Naive thymus-derived CD4-positive, alpha-beta T cell (primary cell): Measurements from ENCODE around the gene ZNF827. TPM values are rescaled to one million over a fixed set of nuclear protein-coding genes. Genes with fewer than 3 reads are reported as not detected.
A peak's percentile ranks its signal among the peaks of the same experiment; 100 is the strongest.

ENCODE experiments used
- ATAC-seq: fragments of 150-1000 bp; cut with Tn5 transposase; 2 replicates; pipeline ENCODE4 v1.10.0; 2021; ENCODE audit warnings: mild to moderate bottlenecking, moderate library complexity
- CTCF ChIA-PET: fragments of 350-600 bp; sonication (Branson Sonifier 250); formaldehyde crosslinking; loops from one replicate; lab custom pipeline; 2021; ENCODE audit warnings: antibody characterized with exemption; lab: Charles Lee
- POLR2A ChIA-PET: fragments of 350-600 bp; sonication (Branson Sonifier 250); formaldehyde crosslinking; loops from one replicate; lab custom pipeline; 2021; ENCODE audit warnings: antibody characterized with exemption, inconsistent platforms; lab: Charles Lee
- DNase-seq, 9 donors: peaks; one replicate each; pipeline versions ENCODE4 v3.0.0 to v3.0.0-alpha.2; 2020 to 2022; ENCODE audit warnings: mixed read lengths in 1 of 9
- H3K27ac ChIP-seq: one replicate; pipeline ENCODE4 v1.7.0; 2013; ENCODE audit warnings: mild to moderate bottlenecking, low read depth, low read length, moderate library complexity
- H3K27me3 ChIP-seq, 2 donors: one replicate each; pipeline ENCODE4 v1.7.0; 2013; ENCODE audit warnings: low read length in 2 of 2, mild to moderate bottlenecking in 2 of 2, moderate library complexity in 2 of 2; ENCODE audit not compliant: control insufficient read depth in 2 of 2, insufficient read depth in 2 of 2
- H3K36me3 ChIP-seq, 3 experiments: 1 replicate in 2 of 3; 2 replicates in 1 of 3; pipeline ENCODE4 v1.7.0; 2013; ENCODE audit warnings: low read length in 3 of 3, mild to moderate bottlenecking in 3 of 3, moderate library complexity in 1 of 3; ENCODE audit not compliant: insufficient read depth in 3 of 3, control insufficient read depth in 2 of 3
- H3K4me1 ChIP-seq, 2 donors: one replicate each; pipeline ENCODE4 v1.7.0; 2013; ENCODE audit warnings: low read length in 2 of 2, mild to moderate bottlenecking in 2 of 2, moderate library complexity in 1 of 2; ENCODE audit not compliant: control insufficient read depth in 2 of 2, insufficient read depth in 2 of 2
- H3K4me3 ChIP-seq: 2 replicates; pipeline ENCODE4 v1.7.0; 2013; ENCODE audit warnings: mild to moderate bottlenecking, low read length
- H3K9me3 ChIP-seq, 3 experiments: 1 replicate in 2 of 3; 2 replicates in 1 of 3; pipeline ENCODE4 v1.7.0; 2013; ENCODE audit warnings: low read length in 3 of 3; ENCODE audit not compliant: control insufficient read depth in 2 of 3
- H3K27ac Mint-ChIP-seq, 9 donors: one replicate each; pipeline ENCODE4 v1.8.0; 2020 to 2022; ENCODE audit warnings: mixed read lengths in 9 of 9, mild to moderate bottlenecking in 8 of 9, moderate library complexity in 5 of 9, inconsistent platforms in 2 of 9
- H3K27me3 Mint-ChIP-seq, 5 donors: one replicate each; pipeline ENCODE4 v1.8.0; 2021 to 2022; ENCODE audit warnings: mixed read lengths in 5 of 5, mild to moderate bottlenecking in 1 of 5
- H3K36me3 Mint-ChIP-seq, 5 donors: one replicate each; pipeline ENCODE4 v1.8.0; 2020 to 2022; ENCODE audit warnings: mixed read lengths in 5 of 5, mild to moderate bottlenecking in 3 of 5, inconsistent platforms in 1 of 5
- H3K4me1 Mint-ChIP-seq, 7 donors: one replicate each; pipeline ENCODE4 v1.8.0; 2020 to 2022; ENCODE audit warnings: mixed read lengths in 7 of 7, mild to moderate bottlenecking in 3 of 7, inconsistent platforms in 1 of 7
- H3K4me3 Mint-ChIP-seq, 10 donors: one replicate each; pipeline ENCODE4 v1.8.0; 2020 to 2022; ENCODE audit warnings: mild to moderate bottlenecking in 10 of 10, mixed read lengths in 10 of 10, moderate library complexity in 6 of 10, inconsistent platforms in 2 of 10
- H3K9me3 Mint-ChIP-seq, 11 donors: one replicate each; pipeline ENCODE4 v1.8.0; 2020 to 2022; ENCODE audit warnings: mixed read lengths in 11 of 11, mild to moderate bottlenecking in 4 of 11, inconsistent platforms in 1 of 11, moderate library complexity in 1 of 11
- intact Hi-C, 2 donors: fragments of 100-400 bp; cut with micrococcal nuclease; formaldehyde crosslinking; loops; one replicate each; pipeline ENCODE4 v1.15.1; 2023
- polyA plus RNA-seq, 2 donors: library from polyadenylated mRNA; unstranded; fragments of 300-500 nt; fragmentation: Illumina TruSeq; gene quantifications; one replicate each; pipeline ENCODE4 v1.2.3, GENCODE V29; 2021
- total RNA-seq, 6 experiments: library from RNA in 5 of 6; stranded (reverse) in 5 of 6; gene quantifications; 1 replicate in 5 of 6; 2 replicates in 1 of 6; pipeline ENCODE4 v1.2.3 and lab custom pipeline; 2021 to 2026

The ZNF827 gene
- total RNA-seq (10 to 100 TPM; 20.6 to 32.2 (median 25.9) TPM), polyA plus RNA-seq (1 to 10 TPM; 2.3 to 5.0 TPM), total RNA-seq (lab: John Stamatoyannopoulos, UW) (18.4 reads per million, percentile 48 among the genes with 10 or more reads in this experiment)

- H3K27me3 Mint-ChIP-seq, result peaks cover 0 to 9% (median 0%) of the 10 kb centered on the region in 5 donors
- peak within 1 kb of the TSS; percentile 92 to 100 (median 96) for H3K4me3 Mint-ChIP-seq
- ChIA-PET POLR2A (interaction anchor here (0.6 to 1.3 kb wide), 4 partner anchors 11 to 319 kb away, joined by 3 to 4 read pairs (median 4); partner anchors contain the start of gene MMAA), CTCF (interaction anchor here (0.7 kb wide), 1 partner anchor 213 kb away, joined by 3 read pairs; no protein-coding TSS in a partner anchor)
- H3K9me3 Mint-ChIP-seq, result peaks cover 0 to 5% (median 0%) of the 10 kb centered on the region in 11 donors
- intact Hi-C loops, result loop anchor here (1.0 to 10.0 kb wide), 15 partner anchors 17 to 1767 kb away; partner anchors contain the start of genes ABCE1 (in 2 of the 2), ANAPC10 (in 2 of the 2), LSM6 (in 2 of the 2) and MMAA (in 2 of the 2)
- peaks cover 0 to 5% (median 0%) of the 10 kb centered on the region in 5 donors for H3K36me3 Mint-ChIP-seq
- peaks cover 20 to 36% (median 32%) of the 10 kb centered on the region in 7 donors for H3K4me1 Mint-ChIP-seq
- peak within 1 kb of the TSS; percentile 92 for H3K4me3 ChIP-seq
- ATAC-seq (peak; percentile 56), DNase-seq (peak; percentile 38 to 82 (median 67))
- peaks cover 0 to 15% (median 0%) of the 10 kb centered on the region in 3 experiments for H3K36me3 ChIP-seq
- peaks cover 0 to 13% of the 10 kb centered on the region in 2 donors for H3K4me1 ChIP-seq
- H3K27me3 ChIP-seq, result no peaks in the 10 kb centered on the region
- H3K27ac ChIP-seq, result peak within 1 kb of the TSS; percentile 73
- peak within 1 kb of the TSS; percentile 91 to 97 (median 94) for H3K27ac Mint-ChIP-seq
- no peaks in the 10 kb centered on the region for H3K9me3 ChIP-seq
Measured at GRCh38 chr4:145938618-145939440, at the start of gene ZNF827. Gene ZNF827, minus strand, starts transcription at chr4:145938823. Its CDS starts 416 bp downstream, at chr4:145938407.

GRCh38 chr4:145984563-145984962, 45.9 kb upstream of the ZNF827 start:
- Histone ChIP-seq H3K27me3 (no peaks in the 10 kb centered on the region), H3K27ac (no peak overlapping the region), H3K4me3 (no peak overlapping the region), H3K36me3 (no peaks in the 10 kb centered on the region), H3K4me1 (no peaks in the 10 kb centered on the region), H3K9me3 (no peaks in the 10 kb centered on the region)
- no peaks in the 10 kb centered on the region for H3K9me3 Mint-ChIP-seq
- H3K27me3 Mint-ChIP-seq, result peaks cover 0 to 18% (median 5%) of the 10 kb centered on the region in 5 donors
- H3K36me3 Mint-ChIP-seq, result no peaks in the 10 kb centered on the region
- no peak overlapping the region for H3K4me3 Mint-ChIP-seq
- H3K4me1 Mint-ChIP-seq, result no peaks in the 10 kb centered on the region
- no peak for ATAC-seq
- ChIA-PET CTCF (no interaction called here), POLR2A (no interaction called here)
- intact Hi-C loops, result no loop called here
- DNase-seq, result no peak
- H3K27ac Mint-ChIP-seq, result no peak overlapping the region

GRCh38 chr4:145982791-145983190, 44.2 kb upstream of the ZNF827 start:
- CTCF ChIA-PET, result no interaction called here
- no peaks in the 10 kb centered on the region for H3K27me3 ChIP-seq
- H3K4me3 Mint-ChIP-seq, result no peak overlapping the region
- POLR2A ChIA-PET, result no interaction called here
- no peaks in the 10 kb centered on the region for H3K4me1 Mint-ChIP-seq
- no peak overlapping the region for H3K4me3 ChIP-seq
- H3K27me3 Mint-ChIP-seq, result peaks cover 0 to 15% (median under 1%) of the 10 kb centered on the region in 5 donors
- no peaks in the 10 kb centered on the region for H3K36me3 Mint-ChIP-seq
- no peaks in the 10 kb centered on the region for H3K9me3 ChIP-seq
- intact Hi-C loops, result no loop called here
- H3K9me3 Mint-ChIP-seq, result no peaks in the 10 kb centered on the region
- DNase-seq (no peak), ATAC-seq (no peak)
- no peak overlapping the region for H3K27ac Mint-ChIP-seq
- no peak overlapping the region for H3K27ac ChIP-seq
- no peaks in the 10 kb centered on the region for H3K4me1 ChIP-seq
- no peaks in the 10 kb centered on the region for H3K36me3 ChIP-seq

- Mint-ChIP-seq H3K27ac (no peak overlapping the region), H3K4me3 (no peak overlapping the region), H3K9me3 (no peaks in the 10 kb centered on the region), H3K36me3 (no peaks in the 10 kb centered on the region), H3K27me3 (peaks cover 0 to 17% (median 7%) of the 10 kb centered on the region in 5 donors), H3K4me1 (no peaks in the 10 kb centered on the region)
- POLR2A ChIA-PET, result no interaction called here
- H3K27ac ChIP-seq, result no peak overlapping the region
- intact Hi-C loops, result no loop called here
- H3K4me3 ChIP-seq, result no peak overlapping the region
- H3K4me1 ChIP-seq, result no peaks in the 10 kb centered on the region
- no peaks in the 10 kb centered on the region for H3K9me3 ChIP-seq
- CTCF ChIA-PET, result no interaction called here
- H3K36me3 ChIP-seq, result no peaks in the 10 kb centered on the region
- no peak for DNase-seq
- ATAC-seq, result no peak
- no peaks in the 10 kb centered on the region for H3K27me3 ChIP-seq
Measured at GRCh38 chr4:145979160-145979559, 40.5 kb upstream of the ZNF827 start.

GRCh38 chr4:145976680-145977079, 38.1 kb upstream of the ZNF827 start:
- ATAC-seq (no peak), DNase-seq (no peak)
- no peaks in the 10 kb centered on the region for H3K4me1 ChIP-seq
- no peak overlapping the region for H3K4me3 ChIP-seq
- Mint-ChIP-seq H3K9me3 (peaks cover 0 to 1% (median 0%) of the 10 kb centered on the region in 11 donors), H3K4me3 (no peak overlapping the region), H3K36me3 (no peaks in the 10 kb centered on the region), H3K27ac (no peak overlapping the region), H3K4me1 (no peaks in the 10 kb centered on the region), H3K27me3 (peaks cover 10 to 23% (median 20%) of the 10 kb centered on the region in 5 donors)
- no peak overlapping the region for H3K27ac ChIP-seq
- no peaks in the 10 kb centered on the region for H3K36me3 ChIP-seq
- no peaks in the 10 kb centered on the region for H3K27me3 ChIP-seq
- intact Hi-C loops, result no loop called here
- ChIA-PET CTCF (no interaction called here), POLR2A (no interaction called here)
- no peaks in the 10 kb centered on the region for H3K9me3 ChIP-seq

- Mint-ChIP-seq H3K27me3 (peaks cover 0 to 14% (median 8%) of the 10 kb centered on the region in 5 donors), H3K9me3 (peaks cover 0 to 9% (median 0%) of the 10 kb centered on the region in 11 donors), H3K4me3 (no peak overlapping the region), H3K36me3 (no peaks in the 10 kb centered on the region), H3K27ac (no peak overlapping the region), H3K4me1 (peaks cover 0 to 4% (median 0%) of the 10 kb centered on the region in 7 donors)
- ATAC-seq (no peak), DNase-seq (no peak)
- Histone ChIP-seq H3K4me1 (no peaks in the 10 kb centered on the region), H3K9me3 (no peaks in the 10 kb centered on the region), H3K27me3 (no peaks in the 10 kb centered on the region), H3K27ac (no peak overlapping the region), H3K36me3 (no peaks in the 10 kb centered on the region), H3K4me3 (no peak overlapping the region)
- ChIA-PET POLR2A (no interaction called here), CTCF (interaction anchor here (1.1 kb wide), 1 partner anchor 27 kb away, joined by 4 read pairs; no protein-coding TSS in a partner anchor)
- intact Hi-C loops, result no loop called here
Measured at GRCh38 chr4:145960012-145960411, 21.4 kb upstream of the ZNF827 start.
